HEK293T (cell line): ENCODE data around the gene UFC1.

Experiments used
- CTCF ChIA-PET: fragments of 350-600 bp; formaldehyde crosslinking; extraction: SDS; loops from one replicate; lab custom pipeline; 2021; ENCODE audit warnings: antibody characterized with exemption, inconsistent platforms; lab: Yijun Ruan, JAX
- POLR2A ChIA-PET: fragments of 350-600 bp; formaldehyde crosslinking; extraction: SDS; loops from one replicate; lab custom pipeline; 2020; ENCODE audit warnings: antibody characterized with exemption, inconsistent platforms; lab: Yijun Ruan, JAX
- DNase-seq: peaks from one replicate; pipeline ENCODE4 v3.0.0; 2012; ENCODE audit warnings: mixed read lengths; ENCODE audit errors: extremely low spot score
- ARNT ChIP-seq: fragments of 450-650 bp; IDR thresholded peaks from 2 replicates; pipeline ENCODE4 v1.6.1; 2017; ENCODE audit warnings: mild to moderate bottlenecking
- BHLHE40 ChIP-seq: fragments of 450-650 bp; IDR thresholded peaks from 2 replicates; pipeline ENCODE4 v1.6.1; 2016; ENCODE audit warnings: mild to moderate bottlenecking, moderate library complexity, borderline replicate concordance
- CTBP1 ChIP-seq: fragments of 450-650 bp; IDR thresholded peaks from 2 replicates; pipeline ENCODE4 v1.6.1; 2016; ENCODE audit warnings: borderline replicate concordance
- ELF4 ChIP-seq: fragments of 450-650 bp; IDR thresholded peaks from 2 replicates; pipeline ENCODE4 v1.6.1; 2017; ENCODE audit warnings: antibody characterized with exemption
- FOXA1 ChIP-seq: fragments of 450-650 bp; IDR thresholded peaks from 2 replicates; pipeline ENCODE4 v1.6.1; 2016; ENCODE audit warnings: mild to moderate bottlenecking
- FOXK2 ChIP-seq: fragments of 450-650 bp; IDR thresholded peaks from 2 replicates; pipeline ENCODE4 v1.6.1; 2016; ENCODE audit warnings: mild to moderate bottlenecking
- FOXM1 ChIP-seq: fragments of 450-650 bp; IDR thresholded peaks from 2 replicates; pipeline ENCODE4 v1.6.1; 2017; ENCODE audit warnings: mild to moderate bottlenecking, borderline replicate concordance
- HDGF ChIP-seq: fragments of 450-650 bp; IDR thresholded peaks from 2 replicates; pipeline ENCODE4 v1.6.1; 2017; ENCODE audit warnings: antibody characterized with exemption, borderline replicate concordance
- L3MBTL2 ChIP-seq: fragments of 450-650 bp; conservative IDR thresholded peaks from 2 replicates; pipeline ENCODE4 v1.6.1; 2016; ENCODE audit warnings: mild to moderate bottlenecking
- LEF1 ChIP-seq: fragments of 450-650 bp; IDR thresholded peaks from 2 replicates; pipeline ENCODE4 v1.6.1; 2017; ENCODE audit warnings: mild to moderate bottlenecking, borderline replicate concordance
- NFRKB ChIP-seq: fragments of 450-650 bp; IDR thresholded peaks from 2 replicates; pipeline ENCODE4 v1.6.1; 2016; ENCODE audit warnings: mild to moderate bottlenecking, moderate library complexity
- PKNOX1 ChIP-seq: fragments of 450-650 bp; IDR thresholded peaks from 2 replicates; pipeline ENCODE4 v1.6.1; 2016
- SP1 ChIP-seq: fragments of 450-650 bp; IDR thresholded peaks from 2 replicates; pipeline ENCODE4 v1.6.1; 2017
- SUZ12 ChIP-seq: fragments of 450-650 bp; IDR thresholded peaks from 2 replicates; pipeline ENCODE4 v1.6.1; 2016; ENCODE audit warnings: mild to moderate bottlenecking
- TARDBP ChIP-seq: fragments of 450-650 bp; IDR thresholded peaks from 2 replicates; pipeline ENCODE4 v1.6.1; 2016
- ZNF384 ChIP-seq: fragments of 450-650 bp; IDR thresholded peaks from 2 replicates; pipeline ENCODE4 v1.6.1; 2016

The UFC1 gene

DNA sequence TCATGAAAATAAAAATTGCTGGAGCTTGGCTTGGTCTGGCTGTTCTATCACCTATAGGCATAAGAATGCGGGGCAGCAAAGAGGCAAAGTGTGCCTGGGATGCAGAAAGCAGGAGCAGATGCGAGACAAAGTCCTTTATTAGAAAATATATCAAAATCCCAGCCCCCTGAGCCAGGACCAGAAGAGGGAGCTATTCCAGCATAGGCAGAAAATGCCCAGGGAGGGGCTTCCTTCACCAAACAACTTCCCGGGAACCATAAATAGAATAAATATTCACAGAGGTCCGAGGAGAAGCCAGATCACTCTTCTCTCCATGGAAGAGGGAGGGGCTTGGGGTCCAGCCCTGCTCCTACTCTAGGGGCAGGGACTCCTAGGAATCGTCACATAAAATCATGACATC is 17.4 kb downstream of the UFC1 start:
- ChIA-PET CTCF (no interaction called here), POLR2A (interaction anchor here (1.6 kb wide), 1 partner anchor 219 kb away, joined by 3 read pairs; no protein-coding TSS in a partner anchor)
- no peak for TF ChIP-seq NFRKB
- TF ChIP-seq SP1 = no peak
- no peak for TF ChIP-seq CTBP1
- TF ChIP-seq PKNOX1 = no peak
- no peak for TF ChIP-seq L3MBTL2
- no peak for TF ChIP-seq HDGF
- no peak for TF ChIP-seq ARNT
- TF ChIP-seq ELF4 = no peak
- no peak for TF ChIP-seq TARDBP
- TF ChIP-seq FOXA1 = no peak
- no peak for TF ChIP-seq LEF1
- DNase-seq = no peak

DNA sequence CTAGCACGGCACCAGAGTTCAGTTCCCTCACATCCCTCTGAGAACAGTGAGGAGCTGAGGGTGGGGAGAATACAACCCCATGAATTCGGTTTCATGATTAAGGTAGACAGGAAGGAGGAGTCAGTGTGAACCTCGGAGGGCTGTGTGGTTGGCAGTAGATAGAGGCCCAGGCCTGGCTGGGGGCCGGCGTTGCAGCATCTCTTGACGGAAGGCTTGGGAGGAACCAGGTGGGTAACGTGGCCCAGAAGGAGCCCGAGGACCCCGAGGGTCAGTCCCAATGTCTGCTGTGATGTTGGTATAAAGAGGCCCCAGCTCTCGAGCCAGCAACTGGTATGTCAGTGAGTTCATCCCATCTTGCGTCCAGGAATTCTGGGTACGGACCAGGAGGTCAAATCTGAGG is 17.9 kb downstream of the UFC1 start:
- TF ChIP-seq PKNOX1 = no peak
- no peak for TF ChIP-seq CTBP1
- no peak for TF ChIP-seq TARDBP
- no peak for TF ChIP-seq SP1
- TF ChIP-seq NFRKB = no peak
- no peak for TF ChIP-seq ELF4
- no peak for TF ChIP-seq ARNT
- no peak for TF ChIP-seq FOXA1
- no peak for TF ChIP-seq ZNF384
- TF ChIP-seq LEF1 = no peak

DNA sequence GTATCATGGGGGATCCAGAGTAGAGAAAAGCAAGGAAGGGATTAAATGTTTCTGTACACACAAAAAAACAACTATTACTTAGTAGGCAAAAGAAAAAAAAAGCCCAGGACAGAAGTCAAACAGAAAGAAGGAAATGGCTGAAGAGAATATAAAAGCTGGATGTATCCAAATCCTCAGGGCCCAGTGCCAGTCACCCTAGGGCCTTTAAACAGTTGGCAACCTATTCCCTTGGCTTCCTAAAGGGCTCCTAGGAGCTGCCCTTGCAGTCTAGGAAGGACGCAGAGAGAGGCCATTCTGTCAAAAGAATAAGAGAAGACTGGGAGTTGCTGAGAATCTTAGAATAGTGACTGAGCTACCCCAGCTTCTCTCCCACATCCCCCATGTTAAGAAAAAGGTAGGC is 18.6 kb downstream of the UFC1 start:
- no peak for DNase-seq
- TF ChIP-seq SP1 (no peak), FOXM1 (no peak), NFRKB (no peak), FOXA1 (no peak), BHLHE40 (no peak), HDGF (no peak), FOXK2 (no peak), ARNT (no peak), SUZ12 (no peak), L3MBTL2 (no peak), LEF1 (no peak), ZNF384 (no peak), TARDBP (no peak), ELF4 (no peak), CTBP1 (no peak), PKNOX1 (no peak)
- POLR2A ChIA-PET = interaction anchor here (1.3 kb wide), 1 partner anchor 10 kb away, joined by 3 read pairs; no protein-coding TSS in a partner anchor
- CTCF ChIA-PET = interaction anchor here (0.6 kb wide), 1 partner anchor 618 kb away, joined by 3 read pairs; no protein-coding TSS in a partner anchor

More for the DNA sequence above, 17.9 kb downstream of the UFC1 start:
- no peak for DNase-seq
- POLR2A ChIA-PET = interaction anchor here (1.6 kb wide), 1 partner anchor 218 kb away, joined by 3 read pairs; no protein-coding TSS in a partner anchor
- CTCF ChIA-PET = no interaction called here

- DNase-seq = no peak
- ChIA-PET CTCF (interaction anchor here (0.6 kb wide), 1 partner anchor 618 kb away, joined by 3 read pairs; no protein-coding TSS in a partner anchor), POLR2A (interaction anchor here (1.3 kb wide), 1 partner anchor 11 kb away, joined by 3 read pairs; no protein-coding TSS in a partner anchor)
- TF ChIP-seq PKNOX1 (no peak), SUZ12 (no peak), FOXM1 (no peak), LEF1 (no peak), FOXK2 (no peak), SP1 (no peak), HDGF (no peak), ELF4 (no peak), TARDBP (no peak), ARNT (no peak), L3MBTL2 (no peak), CTBP1 (no peak), FOXA1 (no peak), NFRKB (no peak), BHLHE40 (no peak), ZNF384 (no peak)
Observed at GRCh38 chr1:161172776-161173376, 19.1 kb downstream of the UFC1 start.

- ChIA-PET POLR2A (no interaction called here), CTCF (no interaction called here)
- DNase-seq = no peak
- no peak for TF ChIP-seq ZNF384
- no peak for TF ChIP-seq L3MBTL2
- no peak for TF ChIP-seq SP1
Observed at GRCh38 chr1:161173711-161174110, 19.9 kb downstream of the UFC1 start.

GRCh38 chr1:161174911-161175310 is 21.1 kb downstream of the UFC1 start:
- no peak for DNase-seq
- POLR2A ChIA-PET = no interaction called here
- CTCF ChIA-PET = interaction anchor here (2.3 kb wide), 1 partner anchor 9 kb away, joined by 7 read pairs; the partner anchor contains the start of gene PPOX
- TF ChIP-seq LEF1 (no peak), FOXK2 (no peak), ELF4 (no peak), L3MBTL2 (no peak), FOXA1 (no peak), HDGF (no peak), SUZ12 (no peak), ZNF384 (no peak), ARNT (no peak), BHLHE40 (no peak), CTBP1 (no peak), FOXM1 (no peak), SP1 (no peak), PKNOX1 (no peak), TARDBP (no peak), NFRKB (no peak)
